ENCODE data around the gene UBE2U.
"Not testable (repeated sequence)": the region's sequence is repeated elsewhere in the genome, so short reads cannot be mapped to it uniquely, and the experiment has no call there.

The UBE2U gene

GRCh38 chr1:64242895-64243756 lies 39.7 kb downstream of the UBE2U start:
- DNase-seq, result no peak

GRCh38 chr1:64243757-64244080 lies 40.3 kb downstream of the UBE2U start:
- no peak for DNase-seq

GRCh38 chr1:64245495-64245894 lies 42.1 kb downstream of the UBE2U start:
- DNase-seq, result peak in 1 of 2 experiments; percentile 6

GRCh38 chr1:64246294-64246917 lies 43.0 kb downstream of the UBE2U start:
- no peak for DNase-seq

GRCh38 chr1:64248065-64248464 lies 44.6 kb downstream of the UBE2U start:
- DNase-seq, result no peak

GRCh38 chr1:64250472-64250871 lies 47.0 kb downstream of the UBE2U start:
- DNase-seq, result not testable (repeated sequence)

GRCh38 chr1:64251971-64252370 lies 48.5 kb downstream of the UBE2U start:
- no peak for DNase-seq

- DNase-seq, result not testable (repeated sequence)
These were observed 53.8 kb downstream of the UBE2U start for GRCh38 chr1:64257233-64257632.

GRCh38 chr1:64258444-64258843 lies 55.0 kb downstream of the UBE2U start:
- DNase-seq, result not testable (repeated sequence)

- DNase-seq, result no peak
These were observed 59.9 kb downstream of the UBE2U start for GRCh38 chr1:64263335-64263734.

- no peak for DNase-seq
These were observed 60.4 kb downstream of the UBE2U start for GRCh38 chr1:64263856-64264255.

- DNase-seq, result no peak
These were observed 61.7 kb downstream of the UBE2U start for GRCh38 chr1:64265141-64265540.

- no peak for DNase-seq
These were observed 63.6 kb downstream of the UBE2U start for GRCh38 chr1:64266991-64267390.

GRCh38 chr1:64268653-64269557 lies 65.5 kb downstream of the UBE2U start:
- peak; percentile 51 to 64 for DNase-seq

- no peak for DNase-seq
These were observed 66.1 kb downstream of the UBE2U start for GRCh38 chr1:64269558-64269884.

GRCh38 chr1:64280001-64280400 lies 76.6 kb downstream of the UBE2U start:
- no peak for DNase-seq

GRCh38 chr1:64282351-64282750 lies 78.9 kb downstream of the UBE2U start:
- no peak for DNase-seq

- no peak for DNase-seq
These were observed 83.6 kb downstream of the UBE2U start for GRCh38 chr1:64287071-64287470.

- DNase-seq, result no peak
These were observed 87.0 kb downstream of the UBE2U start for GRCh38 chr1:64290420-64290819.

- DNase-seq, result no peak
These were observed 88.5 kb downstream of the UBE2U start for GRCh38 chr1:64291931-64292330.

- no peak for DNase-seq
These were observed 89.0 kb downstream of the UBE2U start for GRCh38 chr1:64292399-64292798.

GRCh38 chr1:64293820-64294219 lies 90.4 kb downstream of the UBE2U start:
- DNase-seq, result no peak

GRCh38 chr1:64295136-64295535 lies 91.7 kb downstream of the UBE2U start:
- DNase-seq, result no peak

- no peak for DNase-seq
These were observed 92.1 kb downstream of the UBE2U start for GRCh38 chr1:64295561-64295960.
